ENCODE results near the gene NCKAP5.

Gene NCKAP5

DNA sequence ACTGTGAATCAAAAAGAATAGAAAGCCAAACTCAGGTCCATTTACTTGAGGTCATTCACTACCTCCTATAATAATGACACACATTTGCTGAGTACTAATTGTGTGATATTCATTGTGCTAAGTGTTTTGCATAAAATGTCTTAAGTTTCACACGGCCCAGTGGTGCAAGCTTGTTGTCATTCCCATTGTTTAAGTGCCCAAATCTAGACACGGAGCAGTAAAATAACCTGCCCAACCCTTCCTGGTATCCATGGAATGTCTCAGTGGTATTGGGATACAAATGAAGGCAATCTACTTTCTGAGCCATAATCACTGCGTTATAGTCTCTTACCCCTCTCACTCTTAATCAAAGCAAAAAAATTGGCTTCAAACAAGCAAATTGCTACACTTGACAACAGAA, 233.3 kb downstream of the NCKAP5 start:
- H3K4me3 ChIP-seq (ENCODE audit: low read depth, low read length): no peak overlapping the region
- TF ChIP-seq, protein P1, sequence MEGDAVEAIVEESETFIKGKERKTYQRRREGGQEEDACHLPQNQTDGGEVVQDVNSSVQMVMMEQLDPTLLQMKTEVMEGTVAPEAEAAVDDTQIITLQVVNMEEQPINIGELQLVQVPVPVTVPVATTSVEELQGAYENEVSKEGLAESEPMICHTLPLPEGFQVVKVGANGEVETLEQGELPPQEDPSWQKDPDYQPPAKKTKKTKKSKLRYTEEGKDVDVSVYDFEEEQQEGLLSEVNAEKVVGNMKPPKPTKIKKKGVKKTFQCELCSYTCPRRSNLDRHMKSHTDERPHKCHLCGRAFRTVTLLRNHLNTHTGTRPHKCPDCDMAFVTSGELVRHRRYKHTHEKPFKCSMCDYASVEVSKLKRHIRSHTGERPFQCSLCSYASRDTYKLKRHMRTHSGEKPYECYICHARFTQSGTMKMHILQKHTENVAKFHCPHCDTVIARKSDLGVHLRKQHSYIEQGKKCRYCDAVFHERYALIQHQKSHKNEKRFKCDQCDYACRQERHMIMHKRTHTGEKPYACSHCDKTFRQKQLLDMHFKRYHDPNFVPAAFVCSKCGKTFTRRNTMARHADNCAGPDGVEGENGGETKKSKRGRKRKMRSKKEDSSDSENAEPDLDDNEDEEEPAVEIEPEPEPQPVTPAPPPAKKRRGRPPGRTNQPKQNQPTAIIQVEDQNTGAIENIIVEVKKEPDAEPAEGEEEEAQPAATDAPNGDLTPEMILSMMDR (IDR thresholded peaks at IDR 0.05; ENCODE audit: low read depth, low read length): no peak

DNA sequence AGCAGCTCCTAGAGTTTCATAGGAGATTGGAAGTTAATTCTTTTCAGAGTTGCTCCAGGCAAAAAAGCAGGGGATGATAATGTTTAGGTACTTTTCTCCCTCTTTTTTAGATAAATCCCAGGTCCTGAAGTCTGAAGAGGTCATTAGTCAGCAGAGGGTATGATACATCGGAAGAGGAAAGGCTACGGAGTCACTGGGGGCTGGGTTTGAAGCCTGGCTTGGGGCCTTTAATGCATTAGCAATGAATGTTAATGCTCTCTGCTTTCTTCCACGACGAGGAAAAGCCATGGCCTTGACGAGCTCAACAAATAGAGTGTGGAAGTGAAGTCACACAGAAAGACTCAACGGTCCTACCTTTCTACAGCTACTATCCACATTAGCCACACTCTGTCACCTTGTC, 235.1 kb downstream of the NCKAP5 start:
- TF ChIP-seq, protein P1 (IDR thresholded peaks at IDR 0.05; ENCODE audit: low read depth, low read length): no peak
- H3K4me3 ChIP-seq (ENCODE audit: low read depth, low read length): no peak overlapping the region

DNA sequence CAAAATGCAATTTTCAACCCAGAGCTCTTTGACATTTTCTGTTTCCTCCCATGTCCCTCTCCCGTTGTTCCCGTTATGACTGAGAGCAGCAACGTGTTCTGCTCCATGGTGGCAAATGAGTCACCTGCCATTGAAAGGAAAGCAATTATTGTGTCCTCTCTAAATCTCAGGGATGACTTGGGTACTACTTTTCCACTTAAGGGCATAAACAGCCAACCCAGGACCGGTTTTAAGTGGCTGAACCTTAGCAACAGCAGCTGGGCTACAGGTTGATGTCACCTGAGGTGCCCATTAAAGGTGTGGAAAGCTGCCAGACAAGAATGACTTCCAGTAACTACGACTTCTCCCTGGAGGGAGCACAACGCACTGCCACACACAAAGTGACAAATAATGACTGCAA, 236.8 kb downstream of the NCKAP5 start:
- no peak overlapping the region for H3K4me3 ChIP-seq (ENCODE audit: low read depth, low read length)
- TF ChIP-seq, protein P1 (IDR thresholded peaks at IDR 0.05; ENCODE audit: low read depth, low read length): no peak

DNA sequence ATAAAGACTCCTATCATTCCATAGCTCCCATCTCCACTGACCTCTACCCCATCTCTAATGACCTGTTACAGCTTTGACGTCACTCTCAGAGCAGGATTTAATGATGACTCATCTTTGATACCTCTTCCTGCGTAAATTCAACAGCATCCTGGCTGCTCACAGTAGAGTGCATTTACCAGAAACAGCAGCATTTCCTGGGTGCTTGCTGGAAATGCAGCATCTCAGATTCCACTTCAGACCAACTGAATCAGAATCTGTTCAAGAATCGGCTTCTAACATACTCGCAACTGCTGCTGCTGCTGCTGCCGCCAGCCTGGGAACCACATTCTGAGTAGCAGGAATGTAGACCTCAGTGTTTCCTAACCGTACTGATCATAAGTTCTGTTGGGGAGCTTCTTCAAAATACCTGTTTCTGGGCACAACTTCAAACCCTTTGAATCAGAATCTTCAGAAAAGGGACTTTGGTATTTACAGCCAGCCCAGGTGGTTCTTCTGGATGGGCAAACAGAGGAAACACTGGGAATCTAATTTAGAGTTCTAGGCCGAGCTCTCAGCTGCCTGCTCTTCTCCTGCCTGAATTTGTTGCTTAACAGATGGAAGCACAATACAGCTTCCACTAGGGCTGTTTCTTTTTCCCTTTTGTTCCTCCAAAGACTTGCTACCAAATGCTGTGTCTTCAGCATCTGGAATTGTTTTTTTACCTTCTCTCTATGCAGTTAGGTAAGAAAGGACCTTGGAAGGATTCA, 241.4 kb downstream of the NCKAP5 start:
- H3K4me3 ChIP-seq (ENCODE audit: low read depth, low read length): no peak overlapping the region
- TF ChIP-seq, protein P1 (IDR thresholded peaks at IDR 0.05; ENCODE audit: low read depth, low read length): no peak

DNA sequence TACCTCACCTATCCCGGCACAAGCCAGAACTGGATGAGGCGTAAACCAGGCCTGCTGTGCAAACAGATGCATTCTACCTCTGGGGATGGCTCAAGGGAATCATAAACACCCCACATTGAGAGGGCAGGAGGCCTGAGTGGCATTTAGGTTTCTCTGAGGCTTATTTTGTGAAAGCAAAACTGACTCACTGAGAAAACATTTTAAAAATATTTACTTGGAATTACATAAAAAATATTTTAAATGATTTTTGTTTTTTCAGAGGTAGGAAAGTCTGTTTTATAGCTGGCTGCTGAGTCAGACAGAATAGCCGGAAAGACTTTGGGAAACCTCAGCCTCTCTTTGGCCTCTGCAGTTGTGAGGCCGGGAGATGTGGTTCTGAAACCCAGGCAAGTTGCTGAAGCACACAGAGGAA, 244.1 kb downstream of the NCKAP5 start:
- no peak overlapping the region for H3K4me3 ChIP-seq (ENCODE audit: low read depth, low read length)
- TF ChIP-seq, protein P1 (IDR thresholded peaks at IDR 0.05; ENCODE audit: low read depth, low read length): no peak

DNA sequence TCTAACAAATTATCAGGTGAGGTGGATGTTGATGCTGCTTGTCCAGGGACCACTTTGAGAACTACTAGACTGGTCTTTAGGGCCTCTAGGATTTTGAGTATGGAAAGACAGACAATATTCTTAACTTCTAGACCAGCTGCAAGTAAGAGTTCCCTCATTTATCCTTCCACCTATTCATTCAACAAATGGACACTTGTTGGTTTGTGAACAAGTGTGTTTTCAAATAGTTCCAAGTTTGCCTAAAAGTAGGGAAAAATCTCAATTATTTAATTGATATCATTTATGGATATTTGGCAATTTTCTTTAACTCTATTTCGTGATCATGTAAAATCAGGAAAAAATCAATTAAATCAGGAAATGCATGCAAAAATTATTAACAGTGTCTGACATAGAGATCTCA, 245.4 kb downstream of the NCKAP5 start:
- no peak overlapping the region for H3K4me3 ChIP-seq (ENCODE audit: low read depth, low read length)
- TF ChIP-seq, protein P1 (IDR thresholded peaks at IDR 0.05; ENCODE audit: low read depth, low read length): no peak

DNA sequence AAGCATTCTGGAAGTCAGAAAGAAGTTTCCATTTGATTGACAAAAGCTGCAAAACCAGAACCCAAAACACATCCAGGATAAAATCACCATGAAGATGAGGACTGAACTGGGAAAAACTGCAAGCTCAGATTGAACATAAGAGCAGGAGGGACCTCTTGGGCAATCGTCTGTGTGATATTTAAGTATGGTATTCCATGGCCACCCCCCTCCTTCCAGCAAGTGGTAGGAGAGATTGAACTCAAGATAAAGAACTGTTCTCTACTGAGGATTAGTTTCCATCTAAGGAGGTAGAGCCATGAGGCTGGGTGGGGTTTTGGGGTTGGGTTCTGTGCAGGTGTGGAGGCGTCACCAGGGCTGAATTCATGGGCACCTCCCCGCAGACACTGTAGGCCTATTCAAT, 251.1 kb downstream of the NCKAP5 start:
- no peak overlapping the region for H3K4me3 ChIP-seq (ENCODE audit: low read depth, low read length)
- TF ChIP-seq, protein P1 (IDR thresholded peaks at IDR 0.05; ENCODE audit: low read depth, low read length): no peak
